ENCODE measurements around the gene RPF1. TPM values are rescaled to one million over a fixed set of nuclear protein-coding genes. Genes with fewer than 3 reads are reported as not detected.

RPF1 gene
- total RNA-seq, 1 donor from 2014 or later = 24.6 TPM

- no peaks in the 10 kb centered on the region for H3K4me1 Mint-ChIP-seq (ENCODE audit: unreplicated experiment)
- TF ChIP-seq CTCF (IDR thresholded peaks at IDR 0.05) = no peak
- H3K27me3 Mint-ChIP-seq (ENCODE audit: unreplicated experiment) = no peaks in the 10 kb centered on the region
- no peaks in the 10 kb centered on the region for H3K9me3 Mint-ChIP-seq (ENCODE audit: unreplicated experiment)
- H3K27ac Mint-ChIP-seq (ENCODE audit: unreplicated experiment) = no peak overlapping the region
- H3K4me3 Mint-ChIP-seq (ENCODE audit: unreplicated experiment) = no peak overlapping the region
- no peak for DNase-seq (ENCODE audit: extremely low spot score, unreplicated experiment)
- peaks cover 42% of the 10 kb centered on the region for H3K36me3 Mint-ChIP-seq (ENCODE audit: unreplicated experiment)
Observed at GRCh38 chr1:84492726-84493125, 13.7 kb downstream of the RPF1 start.

- Mint-ChIP-seq H3K27ac (ENCODE audit: unreplicated experiment) (no peak overlapping the region), H3K36me3 (ENCODE audit: unreplicated experiment) (peaks cover 50% of the 10 kb centered on the region), H3K4me1 (ENCODE audit: unreplicated experiment) (no peaks in the 10 kb centered on the region), H3K4me3 (ENCODE audit: unreplicated experiment) (no peak overlapping the region), H3K9me3 (ENCODE audit: unreplicated experiment) (no peaks in the 10 kb centered on the region), H3K27me3 (ENCODE audit: unreplicated experiment) (no peaks in the 10 kb centered on the region)
- no peak for TF ChIP-seq CTCF (IDR thresholded peaks at IDR 0.05)
- DNase-seq (ENCODE audit: extremely low spot score, unreplicated experiment) = no peak
Observed at GRCh38 chr1:84493747-84494146, 14.7 kb downstream of the RPF1 start.

- TF ChIP-seq CTCF (IDR thresholded peaks at IDR 0.05) = no peak
- H3K36me3 Mint-ChIP-seq (ENCODE audit: unreplicated experiment) = peaks cover 36% of the 10 kb centered on the region
- no peaks in the 10 kb centered on the region for H3K9me3 Mint-ChIP-seq (ENCODE audit: unreplicated experiment)
- H3K27me3 Mint-ChIP-seq (ENCODE audit: unreplicated experiment) = no peaks in the 10 kb centered on the region
- H3K27ac Mint-ChIP-seq (ENCODE audit: unreplicated experiment) = no peak overlapping the region
- peaks cover 10% of the 10 kb centered on the region for H3K4me1 Mint-ChIP-seq (ENCODE audit: unreplicated experiment)
- H3K4me3 Mint-ChIP-seq (ENCODE audit: unreplicated experiment) = no peak overlapping the region
- no peak for DNase-seq (ENCODE audit: extremely low spot score, unreplicated experiment)
Observed at GRCh38 chr1:84496498-84496897, 17.4 kb downstream of the RPF1 start.

- no peak overlapping the region for H3K4me3 Mint-ChIP-seq (ENCODE audit: unreplicated experiment)
- H3K27ac Mint-ChIP-seq (ENCODE audit: unreplicated experiment) = no peak overlapping the region
- no peak for DNase-seq (ENCODE audit: extremely low spot score, unreplicated experiment)
- no peaks in the 10 kb centered on the region for H3K27me3 Mint-ChIP-seq (ENCODE audit: unreplicated experiment)
- no peak for TF ChIP-seq CTCF (IDR thresholded peaks at IDR 0.05)
- peaks cover 17% of the 10 kb centered on the region for H3K4me1 Mint-ChIP-seq (ENCODE audit: unreplicated experiment)
- H3K9me3 Mint-ChIP-seq (ENCODE audit: unreplicated experiment) = no peaks in the 10 kb centered on the region
- H3K36me3 Mint-ChIP-seq (ENCODE audit: unreplicated experiment) = peaks cover 34% of the 10 kb centered on the region
Observed at GRCh38 chr1:84497631-84498275, 18.7 kb downstream of the RPF1 start.

GRCh38 chr1:84502927-84503326 lies 23.9 kb downstream of the RPF1 start:
- Mint-ChIP-seq H3K27me3 (ENCODE audit: unreplicated experiment) (no peaks in the 10 kb centered on the region), H3K27ac (ENCODE audit: unreplicated experiment) (no peak overlapping the region), H3K9me3 (ENCODE audit: unreplicated experiment) (no peaks in the 10 kb centered on the region), H3K4me1 (ENCODE audit: unreplicated experiment) (peaks cover 39% of the 10 kb centered on the region), H3K4me3 (ENCODE audit: unreplicated experiment) (peak overlapping the region; percentile 33), H3K36me3 (ENCODE audit: unreplicated experiment) (peaks cover 11% of the 10 kb centered on the region)
- no peak for DNase-seq (ENCODE audit: extremely low spot score, unreplicated experiment)
- no peak for TF ChIP-seq CTCF (IDR thresholded peaks at IDR 0.05)

All from osteocyte (in vitro differentiated cells).